GM18858 (cell line): Measurements from ENCODE around the gene SPON1.

ENCODE experiments used
- ATAC-seq: cut with Tn5 transposase; IDR thresholded peaks from one replicate; pipeline ENCODE4 v1.9.1; 2021; ENCODE audit not compliant: unreplicated experiment

Gene SPON1

DNA sequence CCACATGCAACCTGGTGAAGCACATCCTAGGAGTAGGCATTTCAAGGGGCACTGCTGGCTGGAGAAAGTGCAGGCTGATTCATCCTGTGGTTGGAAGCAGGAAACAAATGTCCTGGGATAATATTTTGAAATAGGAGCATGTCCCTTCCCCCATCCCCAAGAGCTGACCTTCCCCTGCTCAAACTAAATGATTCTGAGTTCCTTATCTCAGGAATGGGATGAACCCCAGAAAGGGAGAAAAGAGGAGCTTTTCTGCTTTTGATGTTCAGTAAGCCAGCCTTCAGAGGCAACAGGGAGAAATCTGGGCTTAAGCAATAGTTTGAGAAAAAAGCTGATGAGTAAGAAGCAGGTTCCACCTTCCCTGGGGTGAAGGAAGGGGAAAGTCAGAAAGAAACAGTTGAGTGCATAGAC is 19.5 kb upstream of the SPON1 start:
- no peak for ATAC-seq

DNA sequence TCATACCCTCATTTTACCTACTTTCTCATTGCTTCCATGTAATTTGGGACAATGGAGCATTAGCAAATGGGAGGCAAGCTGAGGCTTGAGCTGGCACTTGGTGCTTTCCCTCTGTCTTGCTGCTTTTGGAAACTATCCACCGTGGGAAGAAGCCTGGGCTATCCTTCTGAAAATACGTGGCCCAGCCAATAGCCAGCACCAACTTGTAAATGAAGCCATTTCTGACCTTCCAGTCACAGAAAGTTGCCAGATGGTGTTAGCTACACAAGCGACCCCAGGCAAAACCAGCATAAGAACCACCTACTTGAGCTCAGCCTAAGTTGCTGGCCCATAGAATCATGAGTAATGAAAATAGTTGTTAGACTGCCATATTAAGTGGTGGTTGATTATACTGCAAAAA is 18.5 kb upstream of the SPON1 start:
- no peak for ATAC-seq

DNA sequence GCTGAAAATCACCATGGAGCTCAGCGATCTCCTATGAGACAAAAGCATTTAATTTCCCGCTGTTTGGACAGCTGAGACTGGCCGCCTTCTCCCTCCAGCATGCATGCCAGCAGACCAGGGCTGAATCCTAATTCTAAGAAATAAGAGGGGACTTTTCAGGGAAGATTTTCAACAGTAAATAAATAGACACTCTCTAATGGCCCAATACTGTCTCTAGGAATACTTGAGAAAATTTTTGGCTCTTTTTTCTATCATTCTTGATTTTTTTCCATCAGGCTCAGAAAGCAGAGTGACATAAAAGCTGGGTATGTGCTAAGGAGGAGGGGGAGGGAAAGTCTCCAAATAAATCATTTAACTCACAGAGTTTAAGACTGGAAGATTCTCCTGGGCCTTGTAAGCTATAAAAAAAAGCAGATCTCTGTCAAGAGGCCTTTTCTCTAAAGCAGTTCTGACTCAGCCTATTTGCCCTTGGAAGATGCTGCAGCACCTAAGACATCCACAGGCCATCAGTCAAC is 17.6 kb upstream of the SPON1 start:
- no peak for ATAC-seq

DNA sequence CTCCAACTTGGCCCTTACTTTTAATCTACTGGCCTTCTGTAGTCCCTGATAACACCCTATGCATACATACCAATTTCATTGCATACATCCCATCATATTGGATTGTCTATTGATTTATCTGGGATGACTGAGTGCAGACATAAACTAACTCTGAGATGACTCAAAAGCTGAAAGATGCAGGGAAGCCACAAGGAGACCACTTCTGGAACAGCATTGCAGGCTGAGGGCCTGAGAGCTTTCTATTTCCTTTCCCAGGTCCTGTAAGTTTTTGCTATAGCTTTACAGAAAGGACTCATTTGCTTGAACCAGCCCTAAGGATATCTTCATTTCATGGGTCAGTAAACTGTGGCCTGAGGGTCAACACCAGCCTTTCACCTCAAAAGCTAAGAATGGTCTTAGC is 15.1 kb upstream of the SPON1 start:
- no peak for ATAC-seq

DNA sequence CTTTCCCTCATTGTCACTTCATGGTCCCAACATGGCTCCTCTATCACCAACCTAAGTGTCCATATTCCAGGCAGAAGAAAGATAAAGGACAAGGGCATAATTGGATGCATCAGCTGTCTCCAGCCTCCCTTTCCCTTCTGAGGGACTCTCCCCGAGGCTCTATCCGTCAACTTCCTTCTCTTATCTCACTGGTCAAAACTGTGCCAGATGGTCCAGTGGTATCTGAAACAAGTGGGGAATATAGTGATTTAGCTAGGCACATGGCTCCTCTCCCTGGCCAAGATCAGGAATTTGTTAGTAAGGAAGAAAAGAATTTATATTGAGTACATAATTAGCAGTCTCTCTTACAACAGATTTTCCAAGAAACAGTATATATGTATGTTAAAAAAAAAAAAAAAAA is 12.6 kb upstream of the SPON1 start:
- no peak for ATAC-seq

DNA sequence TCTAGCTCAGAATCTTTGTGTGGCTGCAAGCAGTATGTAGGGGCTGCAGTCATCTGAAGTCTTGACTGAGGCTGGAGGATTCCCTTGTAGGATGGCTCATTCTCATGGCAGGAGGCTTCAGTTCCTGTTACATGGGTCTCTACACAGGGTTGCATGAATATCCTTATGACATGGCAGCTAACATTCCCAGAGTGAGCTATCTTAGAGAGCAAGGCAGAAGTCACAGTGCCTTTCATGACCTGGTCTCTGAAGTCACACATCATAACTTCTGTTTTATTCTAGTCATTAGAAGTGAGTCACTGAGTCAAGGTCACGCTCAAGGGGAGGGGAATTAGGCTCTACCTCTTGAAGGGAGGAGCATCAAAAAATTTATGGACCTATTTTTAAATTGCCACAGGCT is 10.3 kb upstream of the SPON1 start:
- ATAC-seq = no peak

DNA sequence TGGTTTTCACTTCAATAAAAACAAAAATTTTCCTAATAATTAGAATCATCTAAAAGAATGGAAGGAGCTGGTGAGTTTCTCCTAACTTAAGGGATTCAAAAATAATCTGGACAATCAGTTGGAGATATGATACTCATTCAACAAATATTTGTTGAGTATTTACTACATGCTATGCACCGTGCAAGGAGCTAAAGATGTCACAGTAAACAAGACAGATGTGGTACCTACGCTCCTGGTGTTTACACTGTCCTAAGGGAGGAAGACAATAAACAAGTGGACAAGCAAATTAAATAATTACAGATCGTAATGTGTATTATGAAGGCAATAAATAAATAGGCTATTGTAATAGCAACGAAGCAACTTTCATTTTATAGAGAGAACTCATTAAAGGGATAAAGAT is 9.9 kb upstream of the SPON1 start:
- ATAC-seq = no peak

DNA sequence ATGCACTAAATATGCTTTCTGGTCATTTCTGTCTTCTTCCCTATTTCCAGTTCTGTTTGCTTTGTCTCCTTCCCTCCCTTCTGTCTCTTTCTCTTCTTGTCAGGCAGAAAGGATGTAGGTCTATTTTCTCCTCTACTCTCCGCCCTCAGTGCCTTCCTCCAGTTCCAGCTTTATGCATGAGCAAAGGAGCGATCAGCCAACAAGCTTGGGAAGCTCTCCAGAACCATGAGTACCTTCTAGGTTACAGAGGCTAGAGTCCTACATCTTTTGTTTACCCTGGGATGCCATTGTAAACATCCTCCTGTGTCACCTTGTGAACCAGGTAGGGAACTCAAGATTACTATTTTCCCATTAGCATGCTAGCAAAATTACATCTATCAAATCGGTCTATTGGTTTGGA is 7.9 kb upstream of the SPON1 start:
- ATAC-seq = no peak

DNA sequence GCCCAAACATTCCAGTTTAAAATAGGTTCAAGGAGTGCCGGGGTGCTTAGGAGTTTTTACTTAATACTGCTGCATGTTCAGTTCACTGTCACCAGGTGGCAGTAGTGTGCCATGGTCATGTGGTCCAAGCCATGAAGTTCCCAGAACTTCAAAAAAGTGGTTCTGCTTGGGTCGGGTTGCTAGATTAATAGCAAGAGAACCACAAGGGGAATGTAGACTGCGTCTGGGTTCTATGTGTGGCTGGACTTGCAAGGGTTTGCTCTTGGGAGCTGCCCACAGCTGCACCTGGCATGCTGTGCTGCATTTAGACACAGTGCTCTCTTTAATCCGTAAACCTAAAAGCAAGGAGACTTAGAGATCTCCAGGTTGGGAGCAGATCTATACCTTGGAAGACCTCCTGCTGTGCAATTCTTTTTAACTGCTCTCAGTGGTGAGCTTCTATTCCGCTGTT is 6.5 kb upstream of the SPON1 start:
- ATAC-seq = no peak

DNA sequence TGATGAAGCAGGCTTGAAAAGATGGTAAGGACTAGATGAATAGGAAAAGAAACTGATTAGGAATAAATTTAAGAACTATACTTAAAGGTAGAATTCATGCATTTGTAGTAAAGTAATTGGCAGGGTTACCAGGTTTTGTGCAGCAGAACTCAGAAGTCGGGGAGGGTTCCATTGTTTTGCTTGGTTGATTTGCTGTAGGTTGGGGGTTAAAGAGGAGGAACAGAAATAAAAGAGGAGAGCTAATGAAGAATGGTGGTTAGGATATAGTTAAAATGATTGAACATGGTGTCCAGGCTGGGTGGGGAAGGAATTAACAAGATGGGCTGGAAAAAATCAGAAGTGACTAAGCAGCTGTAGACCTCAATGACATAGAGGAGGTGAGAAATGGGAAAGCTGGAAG is 5.5 kb upstream of the SPON1 start:
- ATAC-seq = no peak

DNA sequence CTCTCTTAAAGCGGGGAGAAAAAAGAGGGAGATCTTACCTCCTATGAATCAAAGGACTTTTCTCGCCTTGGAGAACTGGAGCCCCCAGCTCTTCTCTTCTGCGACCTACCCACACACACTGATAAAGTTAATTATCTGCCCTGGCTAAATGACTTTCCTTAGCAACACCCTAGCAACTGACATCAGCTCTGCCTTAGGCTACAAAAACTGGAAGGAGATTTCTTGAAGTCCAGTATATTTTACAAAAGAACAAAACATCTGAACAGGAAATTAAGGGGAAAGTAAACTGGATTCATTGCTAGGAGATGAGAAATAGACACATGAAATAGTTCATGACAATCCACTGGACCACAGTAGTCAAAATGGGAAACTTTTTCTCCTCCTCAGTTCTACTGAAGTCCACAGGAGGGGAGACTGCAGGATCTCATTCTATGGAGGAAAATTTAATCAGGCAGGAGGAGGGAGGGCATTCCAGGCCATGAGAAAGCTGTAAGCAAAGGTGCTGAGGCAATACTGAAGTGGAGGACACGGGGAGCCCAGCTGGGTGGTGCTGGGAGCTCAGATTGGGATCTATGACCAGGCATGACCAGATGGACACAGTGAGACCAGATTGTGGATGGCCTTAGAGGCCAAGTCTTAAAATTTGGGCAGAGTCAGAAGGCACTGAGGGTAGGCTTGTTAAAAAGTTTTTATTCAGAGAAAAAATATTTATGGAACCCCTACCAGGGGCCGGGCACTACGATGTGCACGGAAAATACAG is 3.7 kb upstream of the SPON1 start:
- ATAC-seq = no peak

DNA sequence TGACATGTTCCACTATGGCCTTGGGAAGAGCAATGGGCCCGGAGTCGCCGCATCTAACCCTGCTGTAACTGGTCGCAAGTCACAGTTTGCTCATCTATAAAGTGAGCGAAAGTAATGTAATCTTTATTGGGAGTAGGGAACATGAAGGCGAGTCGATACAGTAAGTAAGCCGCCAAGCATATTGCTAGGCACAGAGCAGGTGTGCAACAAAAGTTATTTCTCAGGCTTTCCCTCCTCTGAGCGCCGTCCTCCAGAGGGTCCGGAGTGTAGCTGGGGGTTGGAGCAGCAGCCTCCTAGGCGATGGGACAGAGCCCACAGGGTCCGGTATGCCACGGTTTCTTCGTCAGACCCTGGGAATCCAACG is 343 bp upstream of the SPON1 start:
- no peak for ATAC-seq

DNA sequence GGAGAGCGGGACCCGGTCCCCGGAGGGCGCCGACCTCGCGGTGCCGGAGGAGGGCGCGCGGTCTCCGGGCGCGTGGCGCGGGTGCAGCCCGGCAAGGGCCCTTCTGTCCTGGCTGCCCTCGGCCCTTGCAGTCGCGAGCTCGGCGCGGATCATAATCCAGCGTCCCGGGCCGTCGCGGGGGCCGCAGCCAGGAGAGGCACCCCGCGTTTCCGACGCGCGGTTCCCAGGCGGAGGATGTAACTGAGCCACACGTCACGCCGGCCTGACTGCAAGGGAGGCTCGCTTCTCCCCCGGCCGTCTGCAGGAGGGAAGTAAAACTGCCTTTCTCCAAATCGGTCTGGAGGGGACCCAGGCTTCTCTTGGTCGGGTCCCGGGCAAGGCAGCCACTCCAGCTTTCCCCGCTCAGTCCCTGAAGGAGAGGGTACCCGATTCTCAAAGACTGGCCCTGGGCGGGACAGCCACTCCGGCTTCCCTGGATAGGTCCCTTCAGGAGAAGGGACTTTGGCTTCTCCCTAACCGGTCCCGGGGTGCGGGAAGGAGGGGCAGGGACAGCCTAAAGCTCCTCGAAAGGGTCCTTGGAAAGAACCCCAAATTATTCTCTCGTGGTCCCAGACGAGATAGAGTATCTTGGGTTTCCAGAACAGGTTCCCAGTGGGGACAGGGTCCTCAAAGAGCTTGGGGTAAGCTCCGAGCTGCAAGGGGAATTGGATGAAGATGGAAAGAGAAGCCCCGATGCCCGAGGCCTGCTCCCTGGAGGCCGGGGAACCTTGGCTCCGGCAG is 836 bp downstream of the SPON1 start:
- ATAC-seq = no peak

DNA sequence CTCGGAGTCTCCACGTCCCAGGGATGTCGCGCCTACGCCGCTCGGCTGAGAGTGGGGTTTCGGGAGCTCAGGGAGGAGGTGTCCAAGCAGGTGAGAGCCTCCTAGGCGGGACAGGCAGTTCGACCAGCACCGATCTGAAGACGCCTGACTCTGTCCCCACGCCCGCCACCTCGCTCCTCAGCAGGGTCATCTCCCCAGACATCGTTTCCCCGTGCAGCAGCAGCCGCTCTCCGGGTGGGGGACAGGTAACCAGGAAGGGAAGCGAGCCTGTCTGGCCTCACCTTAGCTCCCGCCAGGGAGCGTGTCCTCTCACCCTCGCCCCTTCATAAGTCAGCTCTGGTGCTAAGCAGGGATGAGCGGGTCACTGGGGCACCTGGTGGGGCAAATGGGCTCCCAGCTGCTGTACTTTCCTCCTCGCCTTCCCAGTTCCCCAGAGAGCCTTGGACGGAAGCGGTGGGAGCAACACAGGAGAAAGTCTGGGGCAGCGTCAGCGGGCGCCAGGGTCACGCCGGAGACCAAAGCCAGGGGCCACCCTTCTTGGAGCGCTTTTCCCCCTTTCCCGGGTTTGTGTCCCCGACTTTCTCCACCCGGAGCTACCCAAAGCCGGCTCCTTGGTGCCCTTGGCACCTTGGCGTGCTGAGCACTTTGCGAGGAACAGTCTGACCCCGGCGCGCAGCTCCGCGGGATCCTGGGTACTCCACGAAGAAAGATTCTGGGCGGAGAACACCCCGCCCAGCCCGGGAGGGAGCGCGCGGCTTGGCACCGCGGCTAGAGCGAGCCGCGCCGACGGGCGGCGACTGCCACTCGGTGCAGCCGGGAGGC is 1.6 kb downstream of the SPON1 start:
- ATAC-seq = no peak

DNA sequence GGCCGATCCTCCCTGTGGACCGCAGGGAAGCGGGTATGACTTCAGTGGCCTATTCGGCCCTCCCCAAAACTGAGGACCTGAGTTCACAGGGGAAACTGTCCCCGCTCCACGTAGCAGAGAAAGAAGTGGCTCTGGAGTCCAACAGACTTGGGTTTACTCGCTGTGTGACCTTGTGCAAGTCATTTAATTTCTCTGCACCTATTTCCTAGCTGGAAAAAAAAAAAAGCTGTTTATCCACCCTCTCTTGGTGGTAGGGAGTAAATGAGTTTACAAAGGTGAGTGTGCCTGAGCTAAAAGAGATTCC is 2.2 kb downstream of the SPON1 start:
- ATAC-seq = no peak

DNA sequence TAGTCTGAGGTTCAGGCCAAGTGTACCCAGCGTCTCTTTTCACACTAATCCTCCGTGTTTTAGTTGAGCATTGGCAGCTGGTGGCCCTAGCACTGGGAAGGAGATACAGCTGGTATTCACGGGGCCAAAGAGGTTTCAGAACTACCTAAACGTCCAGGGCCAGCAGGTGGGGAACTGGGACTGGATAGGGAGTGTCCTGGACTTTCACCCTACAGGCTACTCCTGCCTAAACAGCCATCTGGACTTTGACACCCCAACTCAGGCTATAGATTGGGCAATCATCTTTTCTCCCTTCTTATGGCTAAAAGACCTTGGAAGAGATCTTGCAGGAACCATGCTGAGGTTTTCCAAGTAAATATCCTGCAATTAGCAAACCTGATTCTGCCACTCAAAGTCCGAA is 2.8 kb downstream of the SPON1 start:
- ATAC-seq = no peak

DNA sequence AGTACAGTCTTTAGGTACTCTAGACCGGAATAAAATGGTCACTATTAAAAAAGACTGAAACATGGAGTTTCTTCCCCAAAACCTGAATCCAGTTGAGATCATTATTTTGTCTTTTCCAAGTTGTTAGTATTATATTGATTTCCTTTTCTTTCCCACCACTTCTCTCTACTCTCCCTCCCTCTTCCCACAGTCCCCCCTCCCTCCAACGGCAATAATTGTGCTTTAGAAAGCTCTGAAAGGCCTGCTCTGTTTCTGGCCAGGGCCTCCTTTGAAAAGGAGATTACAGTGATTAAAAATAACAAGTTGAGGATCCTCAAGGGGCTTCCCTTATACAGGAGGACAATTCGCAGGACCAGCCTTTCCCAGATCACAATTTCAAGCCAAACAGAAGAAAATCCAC is 3.5 kb downstream of the SPON1 start:
- ATAC-seq = no peak

DNA sequence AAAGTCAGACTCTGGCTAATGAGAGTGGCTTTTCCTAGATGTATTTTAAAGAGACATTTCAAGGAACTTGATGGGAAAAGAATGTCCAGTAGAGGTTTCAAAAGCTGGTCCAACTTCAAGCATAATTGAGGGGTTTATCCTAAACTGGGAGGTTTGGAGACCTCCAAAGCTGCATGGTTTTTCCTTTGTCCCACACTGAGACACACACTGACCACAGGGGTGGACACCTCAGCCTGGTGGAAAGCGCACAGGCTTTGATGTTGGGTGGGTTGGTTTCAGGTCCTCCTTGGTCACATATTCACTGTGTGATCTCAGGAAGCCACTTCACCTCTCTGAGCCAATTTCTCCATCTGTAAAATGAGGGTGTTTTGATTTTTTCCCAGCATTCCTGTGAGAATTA is 4.0 kb downstream of the SPON1 start:
- ATAC-seq = no peak

DNA sequence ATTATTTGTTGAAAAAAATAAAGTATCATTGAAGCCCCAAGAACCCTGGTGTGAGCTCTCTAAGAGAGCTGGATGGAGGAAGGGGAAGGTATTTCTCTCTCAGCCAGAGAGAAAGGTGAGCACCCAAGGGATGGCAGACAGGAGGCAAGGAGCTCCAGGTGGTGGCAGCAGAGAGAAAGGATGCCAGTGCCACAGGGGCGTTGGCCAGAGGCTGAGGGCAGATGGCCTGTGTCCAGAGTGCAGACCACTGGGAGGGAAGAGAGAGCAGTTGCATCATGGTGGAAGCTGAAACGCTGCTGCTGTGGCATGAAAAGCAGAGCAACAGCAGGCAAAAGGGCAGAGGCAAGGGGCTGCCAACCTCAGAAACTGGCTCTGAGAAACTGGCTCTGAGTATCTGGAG is 8.5 kb downstream of the SPON1 start:
- no peak for ATAC-seq

DNA sequence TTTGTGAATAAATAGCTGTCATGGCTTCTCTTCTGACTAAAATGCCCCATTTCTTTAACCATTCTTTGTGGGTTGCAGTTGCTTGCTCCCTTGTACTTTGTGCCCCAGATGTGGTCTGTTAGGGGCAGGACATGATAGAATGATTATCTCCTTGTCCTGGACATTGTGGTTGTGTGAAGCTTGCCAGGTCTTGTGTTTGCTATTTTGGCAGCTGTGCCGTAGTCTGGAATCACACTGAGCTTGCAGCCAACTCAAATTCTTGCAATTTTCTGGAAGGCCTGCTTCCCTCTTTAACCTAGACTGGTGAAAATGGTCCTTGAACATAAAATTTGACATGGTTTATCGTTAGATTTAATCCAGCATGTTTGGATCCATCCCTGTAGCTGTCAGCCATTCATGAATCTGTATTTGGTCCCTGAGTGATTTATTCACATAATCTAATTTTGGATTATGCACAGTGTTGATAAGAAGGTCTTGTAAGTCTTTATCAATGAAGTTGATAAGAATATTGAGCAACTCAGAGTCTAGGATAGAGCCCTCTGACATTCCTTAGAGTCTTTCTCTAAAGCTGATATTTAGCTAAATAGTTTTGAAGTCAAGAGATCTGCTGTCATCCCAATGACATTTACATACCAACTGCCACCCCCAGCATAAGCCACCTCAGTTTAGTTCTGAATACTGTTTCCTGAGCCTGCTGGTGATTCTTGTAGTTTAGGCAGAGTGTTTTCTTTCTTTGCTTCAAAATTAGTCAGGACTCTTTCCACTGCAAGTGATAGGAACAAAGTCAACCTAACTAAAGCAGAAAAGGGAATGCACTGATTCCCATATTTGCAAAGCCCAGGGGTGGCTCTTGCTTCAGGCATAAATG is 9.8 kb downstream of the SPON1 start:
- ATAC-seq = no peak

DNA sequence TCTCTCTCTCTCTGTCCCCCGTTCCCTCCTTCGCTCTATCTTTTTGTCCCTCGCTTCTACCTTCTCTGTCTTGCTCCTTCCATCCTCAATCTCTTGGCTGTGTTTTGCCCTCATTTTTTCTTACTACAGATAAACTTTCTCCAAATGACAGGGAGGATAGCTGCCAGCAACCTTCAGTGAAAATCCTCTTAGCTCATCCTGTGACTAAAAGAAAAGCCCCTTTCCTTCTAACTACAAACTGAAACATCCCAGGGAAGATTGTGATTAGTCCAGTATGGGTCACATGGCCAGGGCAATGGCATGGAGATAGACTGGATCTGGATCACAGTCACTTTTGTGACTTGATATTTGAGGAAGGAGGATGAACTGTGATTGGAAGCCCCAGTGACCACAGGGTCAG is 10.4 kb downstream of the SPON1 start:
- no peak for ATAC-seq
